IMR-90 (cell line): Measurements from ENCODE around the gene AP3B1. TPM values are rescaled to one million over a fixed set of nuclear protein-coding genes. Genes with fewer than 3 reads are reported as not detected.

Experiments used
- ATAC-seq: fragments of 200-7000 bp; cut with Tn5 transposase; 2 replicates; pipeline ENCODE4 v1.9.1; 2020; ENCODE audit warnings: low read depth, mild to moderate bottlenecking, moderate library complexity
- BruUV-seq: library from RNA; stranded (reverse); fragments of 400-500 nt; replicated peaks from 2 replicates; lab custom pipeline; 2021; lab: Mats Ljungman, UMichigan
- CTCF ChIA-PET: fragments of 300-600 bp; formaldehyde crosslinking; extraction: SDS; loops from one replicate; lab custom pipeline; 2021; ENCODE audit warnings: antibody characterized with exemption; lab: Yijun Ruan, JAX
- POLR2A ChIA-PET: fragments of 300-600 bp; sonication (Branson Sonifier 250); formaldehyde crosslinking; loops from one replicate; lab custom pipeline; 2022; ENCODE audit warnings: antibody characterized with exemption; ENCODE audit not compliant: unreplicated experiment; lab: Charles Lee
- DNase-seq: peaks from one replicate; pipeline ENCODE4 v3.0.0; 2013
- H2AFZ ChIP-seq: replicated peaks from 2 replicates; pipeline ENCODE3; 2013; ENCODE audit warnings: low read length, mild to moderate bottlenecking; ENCODE audit not compliant: poor library complexity
- H2AK5ac ChIP-seq: 2 replicates; pipeline ENCODE4 v1.6.1; 2013; ENCODE audit warnings: low read depth, low read length, inconsistent platforms
- H2AK9ac ChIP-seq: replicated peaks from 2 replicates; pipeline ENCODE3; 2013; ENCODE audit warnings: mild to moderate bottlenecking, low read depth, low read length, moderate library complexity; ENCODE audit not compliant: poor library complexity
- H2BK120ac ChIP-seq: 2 replicates; pipeline ENCODE4 v1.6.1; 2013; ENCODE audit warnings: low read depth, low read length, inconsistent platforms
- H2BK15ac ChIP-seq: 3 replicates; pipeline ENCODE4 v1.6.1; 2013; ENCODE audit warnings: low read depth, low read length, inconsistent platforms
- H2BK20ac ChIP-seq: 2 replicates; pipeline ENCODE4 v1.6.1; 2013; ENCODE audit warnings: low read depth, mild to moderate bottlenecking, inconsistent platforms, low read length, moderate library complexity
- H2BK5ac ChIP-seq: 2 replicates; pipeline ENCODE4 v1.6.1; 2013; ENCODE audit warnings: mild to moderate bottlenecking, low read depth, low read length, inconsistent platforms; ENCODE audit not compliant: poor library complexity, severe bottlenecking
- H3K14ac ChIP-seq: replicated peaks from 2 replicates; pipeline ENCODE4 v1.6.1; 2013; ENCODE audit warnings: low read depth, low read length, inconsistent platforms
- H3K18ac ChIP-seq: 2 replicates; pipeline ENCODE4 v1.6.1; 2013; ENCODE audit warnings: low read depth, low read length, control low read depth
- H3K23ac ChIP-seq: 2 replicates; pipeline ENCODE4 v1.6.1; 2013; ENCODE audit warnings: low read depth, low read length, inconsistent platforms
- H3K27ac ChIP-seq: 2 replicates; pipeline ENCODE4 v1.5.1; 2013; ENCODE audit warnings: mild to moderate bottlenecking, control low read depth, low read length; ENCODE audit not compliant: insufficient read depth
- H3K27me3 ChIP-seq: 2 replicates; pipeline ENCODE4 v1.6.1; 2013; ENCODE audit warnings: low read length; ENCODE audit not compliant: control insufficient read depth, insufficient read depth
- H3K36me3 ChIP-seq: 2 replicates; pipeline ENCODE4 v1.6.1; 2013; ENCODE audit warnings: low read length, mixed read lengths; ENCODE audit not compliant: control insufficient read depth, insufficient read depth
- H3K4ac ChIP-seq: 2 replicates; pipeline ENCODE4 v1.6.1; 2013; ENCODE audit warnings: low read depth, low read length, inconsistent platforms
- H3K4me1 ChIP-seq: 2 replicates; pipeline ENCODE4 v1.6.1; 2013; ENCODE audit warnings: low read length, mixed read lengths; ENCODE audit not compliant: control insufficient read depth, insufficient read depth
- H3K4me2 ChIP-seq: 2 replicates; pipeline ENCODE4 v1.6.1; 2013; ENCODE audit warnings: low read depth, mild to moderate bottlenecking, control low read depth, low read length, moderate library complexity
- H3K4me3 ChIP-seq: 2 replicates; pipeline ENCODE4 v1.5.1; 2013; ENCODE audit warnings: low read depth, mild to moderate bottlenecking, control low read depth, low read length, moderate library complexity; ENCODE audit not compliant: insufficient read depth
- H3K56ac ChIP-seq: 2 replicates; pipeline ENCODE4 v1.6.1; 2013; ENCODE audit warnings: low read length, inconsistent platforms; ENCODE audit not compliant: insufficient read depth; ENCODE audit errors: extremely low read depth
- H3K79me1 ChIP-seq, 2 experiments: 2 replicates each; pipeline ENCODE4 v1.6.1; 2013; ENCODE audit warnings: low read length in 2 of 2, inconsistent platforms in 1 of 2, low read depth in 1 of 2
- H3K9ac ChIP-seq: 2 replicates; pipeline ENCODE4 v1.6.1; 2013; ENCODE audit warnings: low read depth, low read length, control low read depth
- H3K9me1 ChIP-seq: 2 replicates; pipeline ENCODE4 v1.6.1; 2013; ENCODE audit warnings: low read length, inconsistent platforms; ENCODE audit not compliant: insufficient read depth
- H3K9me3 ChIP-seq: 2 replicates; pipeline ENCODE4 v1.6.1; 2013; ENCODE audit warnings: low read length; ENCODE audit not compliant: control insufficient read depth, insufficient read depth
- H4K20me1 ChIP-seq: 2 replicates; pipeline ENCODE4 v1.6.1; 2013; ENCODE audit warnings: low read length, inconsistent platforms; ENCODE audit not compliant: insufficient read depth
- H4K5ac ChIP-seq: 2 replicates; pipeline ENCODE4 v1.6.1; 2013; ENCODE audit warnings: mild to moderate bottlenecking, low read depth, low read length, control low read depth
- H4K8ac ChIP-seq, 2 experiments: 2 replicates each; pipeline ENCODE4 v1.6.1; 2013; ENCODE audit warnings: low read depth in 2 of 2, low read length in 2 of 2, control low read depth in 1 of 2, inconsistent platforms in 1 of 2
- H4K91ac ChIP-seq: 2 replicates; pipeline ENCODE4 v1.6.1; 2013; ENCODE audit warnings: low read depth, low read length, inconsistent platforms; ENCODE audit not compliant: insufficient read depth
- BHLHE40 ChIP-seq: fragments of 150-350 bp; IDR thresholded peaks from 2 replicates; pipeline ENCODE4 v1.6.1; 2016; ENCODE audit warnings: mild to moderate bottlenecking, low read depth, low read length
- MAZ ChIP-seq: IDR thresholded peaks from 2 replicates; pipeline ENCODE4 v1.6.1; 2012; ENCODE audit warnings: low read depth, mild to moderate bottlenecking, low read length, improper control_type of control experiment, moderate library complexity, borderline replicate concordance
- RFX5 ChIP-seq: IDR thresholded peaks from 2 replicates; pipeline ENCODE4 v1.8.0; 2012; ENCODE audit warnings: low read depth, mild to moderate bottlenecking, low read length, moderate library complexity
- SMC3 ChIP-seq: fragments of 150-350 bp; IDR thresholded peaks from 2 replicates; pipeline ENCODE4 v1.6.1; 2016; ENCODE audit warnings: low read depth, mild to moderate bottlenecking, antibody characterized with exemption, low read length, moderate library complexity
- WGBS, 2 experiments: methylation state at CpG; one replicate each; pipeline versions ENCODE4 v1.1.5 to v1.1.7; 2013; ENCODE audit warnings: missing lambda C conversion rate in 2 of 2; ENCODE audit not compliant: insufficient read length in 1 of 2; ENCODE audit errors: extremely low coverage in 2 of 2; 5-methylcytosine and 5-hydroxymethylcytosine counted together
- dilution Hi-C: fragments of 300-500 bp; cut with HindIII; formaldehyde crosslinking; loops from one replicate; pipeline ENCODE4 v1.14.3; 2018; ENCODE audit warnings: low sequenced_read_pairs; ENCODE audit not compliant: unreplicated experiment
- in situ Hi-C: fragments of 300-500 bp; cut with MboI; formaldehyde crosslinking; loops from 3 replicates; pipeline ENCODE4 v1.14.3; 2019; ENCODE audit warnings: low sequenced_read_pairs, inconsistent platforms, mixed read lengths
- intact Hi-C: fragments of 100-400 bp; cut with micrococcal nuclease; formaldehyde crosslinking; loops from 2 replicates; pipeline ENCODE4 v1.10.0; 2022
- polyA plus RNA-seq, 3 experiments: library from polyadenylated mRNA; depleted of rRNA; stranded (reverse); fragments of >200 nt; gene quantifications; 2 replicates each; pipeline ENCODE4 v1.2.3, GENCODE V29; 2012; ENCODE audit warnings: low replicate concordance in 1 of 3
- total RNA-seq: library from RNA; depleted of rRNA; stranded (reverse); fragments of >200 nt; gene quantifications from 2 replicates; pipeline ENCODE4 v1.2.3, GENCODE V29; 2012
- TF ChIP-seq, protein P1 (sequence below): conservative IDR thresholded peaks from 2 replicates; pipeline ENCODE4 v1.5.1; 2012; ENCODE audit warnings: mild to moderate bottlenecking, low read depth, low read length, improper control_type of control experiment

AP3B1 gene
- total and polyA plus RNA-seq, 2 of the 4 experiments (the other 2 are of a cell fraction) = 33.1 to 59.0 TPM

DNA sequence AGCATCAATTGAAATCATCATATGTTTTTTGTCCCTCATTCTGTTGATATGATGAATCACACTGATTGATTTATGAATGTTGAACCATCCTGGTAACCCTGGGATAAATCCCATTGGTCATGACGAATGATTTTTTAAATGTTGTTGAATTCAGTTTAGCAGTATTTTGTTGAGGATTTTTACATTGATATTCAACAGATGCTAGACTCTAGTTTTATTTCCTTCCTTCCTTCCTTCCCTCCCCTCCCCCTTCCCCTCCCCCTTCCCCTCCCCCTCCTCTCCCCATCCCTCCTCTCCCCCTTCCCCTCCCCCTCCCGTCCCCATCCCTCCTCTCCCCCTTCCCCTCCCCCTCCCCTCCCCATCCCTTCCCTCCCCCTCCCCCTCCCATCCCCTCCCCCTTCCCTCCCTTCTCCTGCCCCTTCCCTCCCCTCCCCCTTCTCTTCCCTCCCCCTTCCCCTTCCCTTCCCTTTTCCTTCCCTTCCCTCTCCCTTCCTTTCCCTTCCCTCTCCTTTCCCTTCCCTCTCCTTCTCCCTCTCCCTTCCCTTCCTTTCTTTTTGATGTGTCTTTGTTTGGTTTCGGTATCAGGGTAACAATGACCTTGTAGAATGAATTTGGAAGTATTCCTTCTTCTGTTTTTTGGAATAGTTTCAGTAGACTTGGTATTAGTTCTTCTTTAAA lies 142.8 kb downstream of the AP3B1 start:
- Histone ChIP-seq H4K8ac (no peak overlapping the region), H3K4ac (no peak overlapping the region), H2BK15ac (no peak overlapping the region), H3K9me1 (0 out of 2 replicates have a peak, but pooled peaks cover under 1% of the 10 kb centered on the region), H2BK20ac (no peak overlapping the region), H3K9me3 (no peaks in the 10 kb centered on the region), H2BK5ac (no peak overlapping the region), H3K4me3 (no peak overlapping the region), H2AK9ac (no peak overlapping the region), H2AK5ac (no peak overlapping the region), H3K18ac (no peak overlapping the region), H4K5ac (no peak overlapping the region), H3K9ac (no peak overlapping the region), H3K56ac (no peak overlapping the region), H2BK120ac (no peak overlapping the region), H4K20me1 (no peaks in the 10 kb centered on the region), H3K4me2 (no peak overlapping the region), H3K36me3 (peaks cover 11% of the 10 kb centered on the region), H4K91ac (no peak overlapping the region), H2AFZ (no peak overlapping the region), H3K27ac (no peak overlapping the region), H3K14ac (no peak overlapping the region), H3K79me1 (peaks cover 0 to 2% of the 10 kb centered on the region in 2 experiments; a peak in 1 of 4 replicates), H3K4me1 (no peaks in the 10 kb centered on the region), H3K27me3 (no peaks in the 10 kb centered on the region), H3K23ac (no peak overlapping the region)
- ATAC-seq (no peak), DNase-seq (no peak)
- ChIA-PET CTCF (no interaction called here), POLR2A (no interaction called here)
- BruUV-seq = no TSS peak
- dilution Hi-C loops (no loop called here), intact Hi-C loops (loop anchor here (1.0 kb wide), 1 partner anchor 14 kb away; no protein-coding TSS in a partner anchor), in situ Hi-C loops (no loop called here)
- no peak for TF ChIP-seq SMC3
- TF ChIP-seq BHLHE40 = no peak
- no peak for TF ChIP-seq MAZ
- TF ChIP-seq RFX5 = no peak
- TF ChIP-seq, protein P1, sequence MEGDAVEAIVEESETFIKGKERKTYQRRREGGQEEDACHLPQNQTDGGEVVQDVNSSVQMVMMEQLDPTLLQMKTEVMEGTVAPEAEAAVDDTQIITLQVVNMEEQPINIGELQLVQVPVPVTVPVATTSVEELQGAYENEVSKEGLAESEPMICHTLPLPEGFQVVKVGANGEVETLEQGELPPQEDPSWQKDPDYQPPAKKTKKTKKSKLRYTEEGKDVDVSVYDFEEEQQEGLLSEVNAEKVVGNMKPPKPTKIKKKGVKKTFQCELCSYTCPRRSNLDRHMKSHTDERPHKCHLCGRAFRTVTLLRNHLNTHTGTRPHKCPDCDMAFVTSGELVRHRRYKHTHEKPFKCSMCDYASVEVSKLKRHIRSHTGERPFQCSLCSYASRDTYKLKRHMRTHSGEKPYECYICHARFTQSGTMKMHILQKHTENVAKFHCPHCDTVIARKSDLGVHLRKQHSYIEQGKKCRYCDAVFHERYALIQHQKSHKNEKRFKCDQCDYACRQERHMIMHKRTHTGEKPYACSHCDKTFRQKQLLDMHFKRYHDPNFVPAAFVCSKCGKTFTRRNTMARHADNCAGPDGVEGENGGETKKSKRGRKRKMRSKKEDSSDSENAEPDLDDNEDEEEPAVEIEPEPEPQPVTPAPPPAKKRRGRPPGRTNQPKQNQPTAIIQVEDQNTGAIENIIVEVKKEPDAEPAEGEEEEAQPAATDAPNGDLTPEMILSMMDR = no peak
- WGBS, 2 experiments = 75% methylated on average over 1 of the region's 3 CpGs; no CpG with 5 or more reads in 1 of the 2 experiments
